GM21526 (cell line): ENCODE measurements around the gene HMCN2.
"Not testable (repeated sequence)": the region's sequence is repeated elsewhere in the genome, so short reads cannot be mapped to it uniquely, and the experiment has no call there.

Experiments used
- ATAC-seq: cut with Tn5 transposase; IDR thresholded peaks from one replicate; pipeline ENCODE4 v1.9.1; 2021; ENCODE audit warnings: moderate library complexity; ENCODE audit not compliant: unreplicated experiment, low FRiP score

HMCN2 gene

DNA sequence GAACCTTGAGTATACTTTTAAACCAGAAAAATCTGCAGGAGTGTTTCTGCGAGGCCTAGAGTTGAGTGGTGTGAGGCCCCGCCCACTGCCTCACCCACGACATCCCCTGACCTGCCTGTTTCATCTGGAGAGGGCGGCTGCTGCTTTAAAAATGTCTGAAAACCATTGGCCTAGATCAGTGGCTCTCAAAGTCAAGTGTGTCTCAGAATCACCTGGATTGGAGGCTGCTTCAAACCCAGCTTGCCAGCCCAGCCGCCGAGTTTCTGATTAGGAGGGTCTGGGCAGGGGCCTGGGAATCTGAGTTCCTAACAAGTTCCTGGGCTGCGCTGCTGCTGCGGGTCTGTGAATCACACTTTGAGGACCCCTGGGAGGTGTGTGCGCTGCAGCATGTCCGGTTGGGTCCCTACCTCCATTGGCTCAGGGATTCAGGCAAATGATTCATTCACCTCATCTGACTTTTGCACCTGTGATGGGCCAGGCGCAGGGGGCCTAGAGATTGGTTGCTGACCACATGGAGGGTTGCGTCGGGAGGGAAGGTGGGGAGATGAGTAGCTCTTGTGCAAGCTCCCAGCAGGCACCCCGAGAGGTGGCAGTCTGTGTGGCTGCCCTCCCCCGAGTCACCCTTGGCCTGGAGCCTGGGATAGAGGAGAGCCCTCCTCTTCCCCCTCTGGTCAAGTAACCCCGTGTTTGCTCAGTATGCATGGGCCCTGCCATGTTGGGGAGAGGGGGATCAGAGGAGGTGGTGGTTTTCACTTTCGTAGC is 27.6 kb upstream of the HMCN2 start:
- no peak for ATAC-seq

DNA sequence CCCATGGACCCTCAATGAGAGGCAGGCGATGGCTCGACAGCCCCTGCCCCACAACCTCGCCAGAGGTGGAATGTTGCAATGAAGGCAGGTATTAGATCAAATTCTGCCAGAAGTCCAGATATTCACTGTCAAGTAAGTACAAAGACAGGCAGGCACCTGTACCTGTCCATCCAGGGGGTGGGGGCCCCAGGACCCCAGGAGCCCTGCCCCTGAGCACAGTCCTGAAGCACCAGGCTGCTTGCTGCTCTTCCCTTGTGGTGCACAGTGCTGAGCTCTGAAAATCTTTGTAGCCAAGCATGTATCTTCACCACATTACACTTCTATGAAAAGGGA is 26.2 kb upstream of the HMCN2 start:
- ATAC-seq: no peak

DNA sequence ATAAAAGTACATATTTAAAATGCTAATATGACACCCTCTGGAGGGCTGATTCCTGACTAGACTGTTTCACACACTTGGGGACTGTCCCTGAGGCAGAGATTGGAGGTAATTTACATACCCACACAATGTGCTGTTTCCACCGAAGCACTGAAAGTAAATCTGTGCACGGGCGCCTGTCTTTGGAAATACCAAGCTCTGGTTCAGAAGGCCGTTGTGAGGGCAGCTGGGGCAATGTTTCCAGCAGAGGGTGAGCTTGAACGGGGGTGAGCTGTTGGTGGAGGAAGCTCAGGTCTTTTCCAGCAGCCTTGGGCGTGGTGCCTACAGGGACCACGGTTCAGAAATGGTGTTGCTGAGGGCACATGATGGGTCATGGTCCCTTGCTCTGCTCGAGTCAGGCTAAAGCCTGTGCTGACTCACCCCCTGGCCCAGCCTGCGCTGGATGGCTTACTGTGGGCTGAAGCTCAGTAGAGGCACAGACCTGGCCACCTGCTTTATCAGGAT is 25.8 kb upstream of the HMCN2 start:
- no peak for ATAC-seq

DNA sequence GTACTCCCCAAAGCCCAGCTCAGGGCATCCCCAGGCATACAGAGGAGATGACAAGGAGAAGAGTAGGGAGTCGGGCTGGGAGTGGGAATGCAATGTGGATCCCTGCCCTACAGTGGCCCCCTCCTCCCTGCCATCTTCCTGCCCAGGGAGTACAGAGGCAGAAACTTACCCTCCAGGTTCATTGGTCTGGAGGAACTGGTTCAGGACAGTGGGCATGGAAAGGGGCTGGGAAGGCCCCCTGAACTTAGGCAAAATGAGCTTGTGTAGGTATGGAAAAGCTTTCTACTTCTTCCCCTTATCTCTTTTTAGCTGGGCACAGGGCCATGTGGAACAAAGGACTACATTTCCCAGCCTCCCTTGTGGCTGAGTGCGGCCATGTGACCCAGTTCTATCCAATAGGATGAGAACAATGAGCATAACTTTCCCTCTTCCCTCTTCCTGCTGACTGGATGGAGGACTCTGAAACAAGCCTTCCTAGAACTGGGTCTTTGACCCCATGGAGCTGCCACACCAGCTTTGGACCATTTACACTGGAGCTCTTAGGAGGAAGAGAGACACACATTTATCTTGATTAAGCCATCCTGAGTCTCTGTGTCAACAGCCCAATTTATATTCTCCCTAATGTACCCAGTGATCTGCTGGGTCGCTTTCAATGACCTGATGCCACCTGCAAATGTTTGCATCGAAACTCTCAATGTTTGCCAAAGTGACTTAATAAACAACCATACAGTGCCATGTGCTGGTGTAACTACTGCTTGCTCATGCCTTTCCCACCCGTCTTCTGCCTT is 25.0 kb upstream of the HMCN2 start:
- ATAC-seq: no peak

DNA sequence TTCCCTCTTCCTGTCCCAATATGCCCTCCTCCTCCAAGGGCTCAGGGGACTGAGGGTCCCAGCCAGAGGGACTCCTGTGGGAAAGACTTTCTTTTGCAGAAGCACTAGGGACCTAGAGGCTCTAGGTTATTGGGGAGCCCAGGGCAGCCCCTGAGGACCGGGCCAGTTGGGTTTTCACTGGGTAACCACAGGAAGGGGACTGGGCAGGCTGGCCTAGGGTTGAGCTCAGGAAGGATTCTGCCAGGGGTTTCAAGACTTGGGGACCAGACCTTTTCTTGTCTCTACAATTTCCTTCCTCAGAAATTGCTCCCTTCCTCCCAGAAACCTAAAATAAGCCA is 24.4 kb upstream of the HMCN2 start:
- ATAC-seq: no peak

DNA sequence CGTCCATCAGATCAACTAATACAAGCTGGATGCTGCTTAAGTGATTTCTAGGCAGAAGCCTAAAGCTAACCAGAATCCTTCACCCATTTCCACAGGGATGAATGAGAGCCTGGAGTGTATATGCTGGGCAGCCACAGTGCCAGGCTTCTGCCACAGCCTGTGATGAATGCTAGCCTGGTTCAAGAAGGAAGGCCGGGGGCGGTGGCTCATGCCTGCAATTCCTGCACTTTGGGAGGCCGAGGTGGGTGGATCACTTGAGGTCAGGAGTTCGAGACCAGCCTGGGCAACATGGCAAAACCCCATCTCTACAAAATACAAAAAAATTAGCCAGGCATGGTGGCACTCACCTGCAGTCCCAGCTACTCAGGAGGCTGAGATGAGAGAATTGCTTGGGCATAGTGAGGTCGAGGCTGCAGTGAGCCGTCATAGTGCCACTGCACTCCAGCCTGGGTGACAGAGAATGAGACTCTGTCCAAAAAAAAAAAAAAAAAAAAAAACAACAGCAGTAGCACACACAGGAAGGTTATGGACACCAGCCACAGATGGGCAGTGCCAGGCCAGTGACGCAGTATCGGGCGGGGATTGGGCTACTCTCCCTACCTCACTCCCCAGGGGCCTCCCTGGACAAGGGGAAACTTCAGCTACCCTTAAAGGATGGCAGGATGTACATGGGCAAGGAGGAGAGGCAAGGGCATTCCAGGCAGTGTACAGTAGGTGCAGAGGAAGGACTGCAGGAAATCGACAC is 23.1 kb upstream of the HMCN2 start:
- ATAC-seq: no peak

DNA sequence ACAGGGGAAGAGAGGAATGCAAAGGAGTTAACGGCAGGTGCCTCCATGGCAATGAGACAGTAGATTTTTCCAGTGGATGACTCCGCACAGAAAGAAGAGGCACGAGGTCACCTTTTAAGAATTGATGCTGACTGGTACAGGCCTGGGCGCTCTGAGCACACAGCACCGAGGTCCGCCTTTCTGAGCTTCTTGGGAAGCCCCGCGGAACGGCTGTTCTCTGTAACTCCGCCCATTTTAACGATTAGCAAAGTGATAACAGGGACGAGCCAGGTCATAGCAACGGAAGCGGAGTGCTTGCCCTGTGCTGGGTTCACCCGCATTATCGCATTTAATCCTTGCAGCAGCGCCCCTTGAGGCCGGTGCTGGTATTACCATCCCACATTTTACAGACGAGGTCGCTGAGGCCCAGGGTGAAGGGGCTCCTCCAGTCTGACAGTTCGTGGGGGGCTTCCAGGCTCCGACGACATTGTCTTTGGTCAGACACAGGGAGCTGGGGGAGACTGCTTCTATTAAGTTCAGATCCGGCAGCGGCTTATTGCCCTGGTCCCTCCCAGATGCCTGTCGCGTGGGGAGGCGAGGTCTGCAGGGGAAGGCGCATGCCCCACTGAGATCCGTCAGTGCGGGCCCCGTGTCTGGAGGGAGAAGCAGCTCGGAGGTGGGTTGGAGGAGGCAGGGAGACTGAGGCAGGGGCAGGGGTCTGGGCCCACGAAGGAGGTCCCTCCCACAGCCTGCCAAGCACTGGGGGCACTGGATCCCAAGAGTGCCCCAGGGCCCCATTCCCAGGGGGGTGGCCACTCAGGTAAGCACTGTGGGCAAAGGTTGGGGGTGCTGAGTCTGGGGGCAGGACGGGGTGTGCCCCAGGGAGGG is 22.3 kb upstream of the HMCN2 start:
- no peak for ATAC-seq

DNA sequence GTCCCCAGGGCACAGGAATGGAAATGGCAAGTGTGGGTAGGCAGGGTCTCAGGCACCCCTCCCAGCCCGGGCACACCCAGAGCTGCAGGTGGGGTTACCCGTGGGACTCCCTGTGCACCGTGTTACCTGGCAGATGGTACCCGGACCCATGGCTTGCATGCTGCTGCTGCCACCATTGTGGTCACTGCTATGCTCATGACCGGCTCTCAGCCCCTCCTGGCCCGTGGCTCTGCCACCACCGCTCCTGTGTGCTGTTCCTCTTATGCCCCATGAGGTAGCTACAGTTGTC is 21.7 kb upstream of the HMCN2 start:
- no peak for ATAC-seq

DNA sequence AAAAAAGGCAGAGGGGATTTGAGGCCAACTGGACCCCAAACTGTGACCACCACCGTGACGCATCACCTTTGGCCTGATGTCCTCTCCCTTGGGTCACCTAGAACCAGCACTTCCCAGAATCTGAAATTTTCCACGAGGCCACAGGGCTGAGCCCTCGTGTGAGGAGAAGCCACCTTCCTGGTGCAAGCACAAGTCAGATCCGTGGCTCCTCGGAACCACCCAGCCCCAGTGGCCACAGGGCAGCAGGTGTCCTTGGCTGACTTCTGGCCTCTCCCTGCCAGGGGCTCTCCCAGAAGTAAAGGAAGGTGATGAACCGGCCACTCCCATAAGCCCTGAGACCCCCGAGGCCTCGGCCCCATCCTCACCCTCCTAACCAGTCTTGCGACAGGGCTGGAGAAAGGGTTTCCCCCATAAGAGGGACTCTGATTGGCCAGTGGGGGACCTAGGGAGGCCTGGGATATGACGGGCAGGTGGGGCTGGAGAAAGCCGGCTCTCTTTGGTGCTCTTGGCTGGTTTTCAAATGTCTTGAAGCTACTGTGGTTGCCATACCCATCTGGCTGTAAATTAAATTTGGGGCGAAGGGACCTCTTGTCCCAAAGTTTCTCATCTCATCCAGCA is 20.9 kb upstream of the HMCN2 start:
- ATAC-seq: no peak

- no peak for ATAC-seq
These were observed 20.1 kb upstream of the HMCN2 start for GRCh38 chr9:130245474-130245873.

- no peak for ATAC-seq
These were observed 19.4 kb upstream of the HMCN2 start for GRCh38 chr9:130246126-130246525.

DNA sequence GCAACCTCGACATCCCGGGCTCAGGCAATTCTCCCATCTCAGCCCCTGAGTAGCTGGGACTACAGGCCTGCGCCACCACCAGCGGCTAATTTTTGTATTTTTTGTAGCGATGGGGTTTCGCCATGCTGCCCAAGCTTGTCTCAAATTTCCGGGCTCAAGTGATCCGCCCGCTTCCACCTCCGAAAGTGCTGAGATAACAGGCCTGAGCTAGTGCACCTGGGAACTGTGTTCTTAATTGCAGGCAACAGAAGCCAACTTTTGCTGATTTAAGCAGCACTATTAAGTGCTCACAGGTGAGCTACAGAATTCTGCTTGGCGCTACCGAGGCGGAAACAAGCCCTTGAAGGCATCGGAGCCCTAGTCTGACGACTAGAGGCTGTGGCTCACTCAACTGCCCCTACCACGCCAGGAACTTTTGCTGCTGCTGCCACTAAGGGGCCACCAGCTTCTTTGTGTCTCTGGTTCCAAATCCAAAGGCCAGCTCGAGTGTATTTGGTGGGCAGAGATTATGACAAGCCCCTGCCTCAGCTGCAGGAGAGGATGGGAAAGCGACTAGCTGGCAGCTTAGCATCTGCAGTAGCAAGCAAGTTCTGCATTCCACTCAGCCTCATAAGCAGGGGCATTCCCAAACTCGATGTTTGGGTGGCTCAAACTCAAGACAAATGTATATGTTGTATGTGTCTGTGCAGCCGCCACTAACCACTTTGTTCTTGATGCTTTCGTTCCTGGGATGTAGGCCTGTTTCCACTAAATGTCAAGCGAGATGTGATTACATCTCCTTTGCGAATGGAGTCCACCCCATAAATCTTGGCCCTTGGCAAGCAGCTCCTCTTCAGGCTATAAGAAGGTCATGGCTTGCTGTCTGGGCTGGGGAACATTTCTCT is 10.6 kb upstream of the HMCN2 start:
- ATAC-seq: no peak

- ATAC-seq: no peak
These were observed 9.9 kb upstream of the HMCN2 start for GRCh38 chr9:130255631-130256134.

GRCh38 chr9:130256644-130257043 is 8.9 kb upstream of the HMCN2 start:
- no peak for ATAC-seq

DNA sequence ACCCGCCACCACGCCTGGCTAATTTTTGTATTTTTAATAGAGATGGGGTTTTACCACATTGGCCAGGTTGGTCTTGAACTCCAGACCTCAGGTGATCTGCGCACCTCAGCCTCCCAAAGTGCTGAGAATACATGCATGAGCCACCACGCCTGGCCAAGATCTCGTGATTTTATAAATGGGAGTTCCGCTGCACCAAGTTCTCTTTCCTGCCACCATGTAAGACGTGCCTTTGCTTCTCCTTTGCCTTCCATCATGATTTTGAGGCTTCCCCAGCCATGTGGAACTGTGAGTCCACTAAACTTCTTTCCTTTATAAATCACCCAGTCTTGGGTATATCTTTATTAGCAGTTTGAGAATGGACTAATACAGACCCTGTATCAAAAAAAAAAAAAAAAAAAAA is 7.4 kb upstream of the HMCN2 start:
- not testable (repeated sequence) for ATAC-seq

GRCh38 chr9:130259044-130259443 is 6.5 kb upstream of the HMCN2 start:
- no peak for ATAC-seq

DNA sequence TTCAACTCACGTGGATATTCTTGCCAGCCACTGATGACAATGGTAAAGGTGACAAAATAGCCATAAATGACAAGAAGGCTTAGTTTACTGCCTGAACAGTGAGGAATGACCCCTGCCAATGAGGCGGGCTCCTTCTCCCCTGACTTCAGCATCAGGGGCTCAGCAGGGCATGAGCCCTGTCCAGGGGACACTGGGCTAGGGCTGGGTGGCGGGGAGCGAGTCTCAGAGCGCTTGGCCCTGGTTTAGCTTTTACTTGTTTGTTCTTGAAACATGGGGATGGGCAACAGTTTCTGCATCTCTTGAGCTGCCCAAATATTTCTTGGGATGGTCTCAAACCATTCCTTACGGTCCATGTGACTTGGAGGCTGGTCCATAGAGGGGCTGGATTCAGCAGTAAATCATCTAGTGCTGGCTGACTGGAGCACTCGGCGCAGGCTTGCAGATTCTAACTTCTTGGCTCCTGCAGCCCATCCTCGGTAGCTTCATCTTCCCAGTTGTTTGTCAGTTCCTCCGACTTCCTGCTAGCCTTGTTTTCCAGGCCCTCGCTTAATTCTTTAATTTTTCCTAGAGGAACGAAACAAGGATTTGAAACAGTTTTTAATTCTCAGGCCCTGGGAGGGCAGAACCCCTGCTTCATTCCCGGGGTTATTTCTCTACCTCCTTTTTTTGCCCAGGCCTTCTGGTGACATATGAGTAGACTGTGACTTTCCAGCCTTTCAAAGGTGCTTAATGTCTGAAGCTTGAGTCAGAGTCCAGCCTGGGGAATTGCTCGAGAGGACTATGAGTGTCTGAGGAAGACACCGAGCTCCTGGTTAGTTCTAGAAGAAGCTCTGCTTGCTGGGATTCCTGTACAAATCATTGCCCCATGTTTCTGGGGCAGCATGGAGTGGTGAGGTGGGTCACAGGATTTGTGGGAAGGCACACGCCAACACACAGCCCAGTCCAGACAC is 4.5 kb upstream of the HMCN2 start:
- ATAC-seq: no peak
